GM18858 (cell line): ENCODE measurements around the gene MMP14.
"Not testable (repeated sequence)": the region's sequence is repeated elsewhere in the genome, so short reads cannot be mapped to it uniquely, and the experiment has no call there.

Experiments
- ATAC-seq: cut with Tn5 transposase; IDR thresholded peaks from one replicate; pipeline ENCODE4 v1.9.1; 2021; ENCODE audit not compliant: unreplicated experiment

Gene MMP14

GRCh38 chr14:22836301-22837113, at the start of gene MMP14:
TSS of gene MMP14 (plus strand) at chr14:22836585. CDS start at chr14:22836818, 233 bp downstream.
- ATAC-seq = no peak

GRCh38 chr14:22786685-22787084, 49.7 kb upstream of the MMP14 start:
- ATAC-seq = no peak

- no peak for ATAC-seq
Measured at GRCh38 chr14:22791301-22791700, 45.1 kb upstream of the MMP14 start.

GRCh38 chr14:22792158-22792557, 44.2 kb upstream of the MMP14 start:
- no peak for ATAC-seq

GRCh38 chr14:22793550-22793949, 42.8 kb upstream of the MMP14 start:
- not testable (repeated sequence) for ATAC-seq

- no peak for ATAC-seq
Measured at GRCh38 chr14:22793976-22794375, 42.4 kb upstream of the MMP14 start.

- ATAC-seq = peak; percentile 41
Measured at GRCh38 chr14:22794551-22794951, 41.8 kb upstream of the MMP14 start.

- ATAC-seq = peak; percentile 32
Measured at GRCh38 chr14:22796087-22796707, 40.2 kb upstream of the MMP14 start.

GRCh38 chr14:22797017-22797917, 39.1 kb upstream of the MMP14 start:
- ATAC-seq = no peak

- no peak for ATAC-seq
Measured at GRCh38 chr14:22798528-22798927, 37.9 kb upstream of the MMP14 start.

GRCh38 chr14:22800346-22800745, 36.0 kb upstream of the MMP14 start:
- ATAC-seq = no peak

GRCh38 chr14:22801716-22802115, 34.7 kb upstream of the MMP14 start:
- no peak for ATAC-seq

GRCh38 chr14:22802860-22803686, 33.3 kb upstream of the MMP14 start:
- peak; percentile 44 for ATAC-seq

GRCh38 chr14:22803687-22803974, 32.8 kb upstream of the MMP14 start:
- peak; percentile 21 for ATAC-seq

GRCh38 chr14:22805235-22805634, 31.1 kb upstream of the MMP14 start:
- not testable (repeated sequence) for ATAC-seq

GRCh38 chr14:22807432-22808087, 28.8 kb upstream of the MMP14 start:
- no peak for ATAC-seq

- ATAC-seq = no peak
Measured at GRCh38 chr14:22808388-22809209, 27.8 kb upstream of the MMP14 start.

GRCh38 chr14:22811722-22812121, 24.7 kb upstream of the MMP14 start:
- ATAC-seq = no peak

GRCh38 chr14:22812744-22813143, 23.6 kb upstream of the MMP14 start:
- no peak for ATAC-seq
